B cell (primary cell): Measurements from ENCODE around the gene RABAC1.

Experiments
- CTCF ChIP-seq: fragments of 200-600 bp; IDR thresholded peaks from one replicate; pipeline ENCODE4 v1.8.0; 2022; ENCODE audit warnings: antibody characterized with exemption, mild to moderate bottlenecking
- EZH2 ChIP-seq: IDR thresholded peaks from 2 replicates; pipeline ENCODE4 v1.6.1; 2012; ENCODE audit warnings: borderline replicate concordance, low read depth, mild to moderate bottlenecking, moderate library complexity, low read length; ENCODE audit not compliant: insufficient read depth, poor library complexity, severe bottlenecking

DNA sequence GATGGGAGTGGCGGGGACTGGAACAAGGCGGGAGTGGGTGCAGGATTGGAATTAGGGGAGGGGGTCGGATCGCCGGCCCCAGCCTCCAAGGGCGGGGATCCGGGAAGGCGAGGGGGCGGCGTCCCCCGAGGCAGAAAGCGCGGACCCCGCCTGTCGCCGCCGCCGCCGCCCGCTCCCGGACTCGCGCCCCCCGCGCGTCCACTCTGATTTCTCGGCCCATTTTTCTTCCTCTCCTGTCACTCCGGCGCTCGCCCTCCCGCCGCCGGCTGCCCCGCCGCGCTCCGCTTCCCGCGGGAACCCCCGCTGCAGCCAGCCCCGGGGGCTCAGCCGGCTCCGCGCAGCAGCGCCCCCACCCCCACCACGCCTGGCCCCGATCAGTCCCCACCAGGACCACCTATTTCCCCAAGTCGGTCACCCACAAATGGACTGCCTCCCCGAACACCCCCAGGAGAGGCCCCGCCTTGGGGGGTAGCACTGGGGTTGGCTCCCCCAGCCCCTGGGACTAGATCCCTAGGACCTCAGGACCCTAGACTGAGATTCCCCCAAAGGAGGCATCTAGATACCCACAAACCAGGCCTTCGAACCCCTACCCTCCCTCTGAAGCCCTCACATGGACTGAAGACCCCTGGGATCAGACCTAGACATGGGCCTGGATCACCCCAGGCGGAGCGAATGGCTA, 18.3 kb downstream of the RABAC1 start:
- TF ChIP-seq CTCF (peak; percentile 8), EZH2 (no peak)
